ENCODE measurements around the gene ACOT4. TPM values are rescaled to one million over a fixed set of nuclear protein-coding genes. Genes with fewer than 3 reads are reported as not detected.
"Not testable (repeated sequence)": the region's sequence is repeated elsewhere in the genome, so short reads cannot be mapped to it uniquely, and the experiment has no call there.

The ACOT4 gene
- total RNA-seq (1 to 10 TPM in 2 of 5 donors, not detected in 3; 1.3 to 1.4 TPM), polyA plus RNA-seq (1 to 10 TPM; 1.4 to 3.5 (median 1.5) TPM)
- long read RNA-seq, donor 1, result 0 reads
- long read RNA-seq, donor 2, result 0 reads
- long read RNA-seq, donor 3, result 0 reads
- long read RNA-seq, donor 4, result 0 reads
- long read RNA-seq, donor 5, result 0 reads
- long read RNA-seq, donor 6, partial matches to known transcripts, result 0 of 1 reads
- long read RNA-seq, donor 6, other reads (novel, unspliced or antisense), result 0 of 1 reads
- long read RNA-seq, donor 7, partial matches to known transcripts, result 0 of 1 reads
- long read RNA-seq, donor 7, other reads (novel, unspliced or antisense), result 0 of 1 reads
- long read RNA-seq, donor 8, result 0 reads
- long read RNA-seq, donor 9, result 0 reads
- long read RNA-seq, donor 10, result 0 reads

- 1 to 10% (median 1%) methylated on average over 13 to 89 of the region's 89 CpGs for WGBS, 5 donors
- Histone ChIP-seq H3K27me3 (no peaks in the 10 kb centered on the region), H3K36me3 (no peaks in the 10 kb centered on the region), H3K9me3 (no peaks in the 10 kb centered on the region), H3K4me3 (peak within 1 kb of the TSS; percentile 63 to 83 (median 65)), H3K27ac (peak within 1 kb of the TSS; percentile 52 to 70 (median 63)), H3K4me1 (peaks cover 0 to 13% (median 12%) of the 10 kb centered on the region in 4 donors)
- TF ChIP-seq POLR2AphosphoS5 (IDR thresholded peaks at IDR 0.05) (peak in 1 of 3 donors; percentile 26), CTCF (IDR thresholded peaks at IDR 0.05) (peak in 3 of 7 experiments; percentile 12 to 19 (median 18)), EP300 (IDR thresholded peaks at IDR 0.05) (no peak)
- peak; percentile 55 to 81 for DNase-seq
- intact Hi-C loops (cut with DNase I; ENCODE audit: low total_unique reads), result no loop called here
Observed at GRCh38 chr14:73591690-73592449, at the start of gene ACOT4. TSS of gene ACOT4 (plus strand) at chr14:73591873. CDS start at chr14:73591960, 87 bp downstream.

DNA sequence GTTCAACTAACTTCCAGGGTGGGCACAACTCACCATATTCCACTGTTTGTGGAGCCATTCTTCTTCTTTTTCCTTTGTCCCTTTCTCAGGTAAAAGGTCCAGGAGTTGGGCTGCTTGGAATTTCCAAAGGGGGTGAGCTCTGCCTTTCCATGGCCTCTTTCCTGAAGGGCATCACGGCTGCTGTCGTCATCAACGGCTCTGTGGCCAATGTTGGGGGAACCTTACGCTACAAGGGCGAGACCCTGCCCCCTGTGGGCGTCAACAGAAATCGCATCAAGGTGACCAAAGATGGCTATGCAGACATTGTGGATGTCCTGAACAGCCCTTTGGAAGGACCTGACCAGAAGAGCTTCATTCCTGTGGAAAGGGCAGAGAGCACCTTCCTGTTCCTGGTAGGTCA lies 48.7 kb upstream of the ACOT4 start:
- DNase-seq; H3K4me1 ChIP-seq; intact Hi-C loops (cut with DNase I; ENCODE audit: low total_unique reads); H3K9me3 ChIP-seq; H3K27ac ChIP-seq; H3K4me3 ChIP-seq; H3K27me3 ChIP-seq; H3K36me3 ChIP-seq: not testable (repeated sequence)
- WGBS, 5 donors, result 85 to 96% (median 90%) methylated on average over 4 to 7 of the region's 7 CpGs; no CpG with 5 or more reads in 1 of the 5 donors

DNA sequence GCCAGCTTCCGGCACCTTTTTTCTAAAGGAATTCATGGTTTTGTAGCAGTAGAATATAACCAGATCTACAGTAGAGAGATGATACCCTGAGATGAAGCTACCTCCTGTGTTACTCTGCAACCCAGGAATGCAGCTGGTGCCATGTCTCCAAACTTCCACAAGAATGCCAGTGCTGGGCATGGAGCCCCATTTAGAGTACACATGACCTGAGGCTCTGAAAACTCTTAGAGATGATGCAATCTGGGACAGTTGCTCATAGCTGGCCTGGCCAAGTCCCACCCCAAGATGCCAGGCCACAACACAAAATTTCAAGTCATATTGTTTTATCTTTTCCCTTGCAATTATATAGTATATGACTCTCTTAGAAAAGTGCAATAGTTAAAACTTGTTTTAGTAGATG lies 46.3 kb upstream of the ACOT4 start:
- intact Hi-C loops (cut with DNase I; ENCODE audit: low total_unique reads); DNase-seq; H3K4me1 ChIP-seq; H3K36me3 ChIP-seq; H3K4me3 ChIP-seq; H3K27me3 ChIP-seq; H3K9me3 ChIP-seq; H3K27ac ChIP-seq: not testable (repeated sequence)
- WGBS, 5 donors, result 100% methylated on average over 1 of the region's 1 CpG; no CpG with 5 or more reads in 4 of the 5 donors

GRCh38 chr14:73549097-73549496 lies 42.6 kb upstream of the ACOT4 start:
- H3K27ac ChIP-seq; intact Hi-C loops (cut with DNase I; ENCODE audit: low total_unique reads); H3K36me3 ChIP-seq; H3K4me1 ChIP-seq; H3K27me3 ChIP-seq; H3K9me3 ChIP-seq; DNase-seq; H3K4me3 ChIP-seq: not testable (repeated sequence)
- 85 to 96% (median 94%) methylated on average over 3 of the region's 3 CpGs; no CpG with 5 or more reads in 2 of the 5 donors for WGBS, 5 donors

DNA sequence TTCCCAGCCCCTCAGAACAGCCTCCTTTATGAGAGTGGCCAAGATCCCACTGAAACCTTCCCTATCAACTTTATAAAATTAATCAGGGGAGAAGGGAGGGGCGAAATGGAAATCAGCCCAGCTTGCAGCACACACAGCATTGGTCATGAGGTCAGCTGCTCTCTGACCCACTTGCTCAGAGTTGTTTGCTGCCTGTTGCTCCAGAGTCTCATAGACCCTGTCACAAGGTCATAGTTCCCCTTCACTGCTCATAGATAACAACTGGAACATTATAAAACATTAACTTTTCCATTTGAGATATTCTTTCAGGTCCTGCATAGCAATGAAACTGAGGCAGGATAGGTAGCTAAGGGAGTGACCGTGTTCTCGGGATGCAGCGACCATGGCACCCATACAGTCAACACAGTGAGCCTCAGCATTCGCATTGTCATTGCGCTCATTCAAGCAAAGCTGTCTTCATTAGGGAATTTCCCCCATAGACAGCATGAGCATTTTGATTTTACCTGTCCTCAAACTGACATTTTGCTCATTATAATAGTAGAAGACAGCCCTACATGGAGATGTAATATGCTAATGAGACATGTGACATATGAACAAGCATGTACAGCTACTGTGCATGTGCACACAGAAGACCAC lies 41.7 kb upstream of the ACOT4 start:
- H3K9me3 ChIP-seq; DNase-seq; H3K27ac ChIP-seq; H3K36me3 ChIP-seq; H3K4me1 ChIP-seq; H3K4me3 ChIP-seq; H3K27me3 ChIP-seq; intact Hi-C loops (cut with DNase I; ENCODE audit: low total_unique reads): not testable (repeated sequence)
- 68 to 75% methylated on average over 4 to 5 of the region's 6 CpGs; no CpG with 5 or more reads in 3 of the 5 donors for WGBS, 5 donors

- no peak for TF ChIP-seq CTCF (IDR thresholded peaks at IDR 0.05)
- TF ChIP-seq POLR2AphosphoS5 (IDR thresholded peaks at IDR 0.05), result no peak
- TF ChIP-seq EP300 (IDR thresholded peaks at IDR 0.05), result no peak
- no peak for TF ChIP-seq POLR2A (IDR thresholded peaks at IDR 0.05)
- DNase-seq, result no peak
- intact Hi-C loops (cut with DNase I; ENCODE audit: low total_unique reads), result no loop called here
- H3K27ac ChIP-seq, result no peak overlapping the region
- no peaks in the 10 kb centered on the region for H3K36me3 ChIP-seq
- WGBS, 5 donors, result 97 to 99% (median 98%) methylated on average over 4 of the region's 4 CpGs; no CpG with 5 or more reads in 2 of the 5 donors
- no peaks in the 10 kb centered on the region for H3K4me1 ChIP-seq
- H3K9me3 ChIP-seq, result no peaks in the 10 kb centered on the region
- H3K27me3 ChIP-seq, result no peaks in the 10 kb centered on the region
- no peak overlapping the region for H3K4me3 ChIP-seq
Observed at GRCh38 chr14:73553845-73554244, 37.8 kb upstream of the ACOT4 start.

GRCh38 chr14:73557201-73557600 lies 34.5 kb upstream of the ACOT4 start:
- DNase-seq; intact Hi-C loops (cut with DNase I; ENCODE audit: low total_unique reads); H3K27ac ChIP-seq; H3K4me1 ChIP-seq; H3K27me3 ChIP-seq; H3K9me3 ChIP-seq; H3K36me3 ChIP-seq; H3K4me3 ChIP-seq: not testable (repeated sequence)
- 0 to 36% (median 36%) methylated on average over 1 to 2 of the region's 2 CpGs; no CpG with 5 or more reads in 2 of the 5 donors for WGBS, 5 donors

GRCh38 chr14:73558238-73558637 lies 33.4 kb upstream of the ACOT4 start:
- H3K4me1 ChIP-seq; H3K27me3 ChIP-seq; H3K27ac ChIP-seq; H3K4me3 ChIP-seq; intact Hi-C loops (cut with DNase I; ENCODE audit: low total_unique reads); H3K36me3 ChIP-seq; DNase-seq: not testable (repeated sequence)
- peaks cover 0 to 18% (median 5%) of the 10 kb centered on the region in 4 donors for H3K9me3 ChIP-seq
- 80 to 100% (median 91%) methylated on average over 1 to 2 of the region's 2 CpGs; no CpG with 5 or more reads in 2 of the 5 donors for WGBS, 5 donors

GRCh38 chr14:73562256-73562655 lies 29.4 kb upstream of the ACOT4 start:
- WGBS, 5 donors, result 90 to 94% (median 93%) methylated on average over 7 of the region's 7 CpGs
- H3K4me3 ChIP-seq; intact Hi-C loops (cut with DNase I; ENCODE audit: low total_unique reads); H3K36me3 ChIP-seq; DNase-seq; H3K27me3 ChIP-seq; H3K27ac ChIP-seq: not testable (repeated sequence)
- Histone ChIP-seq H3K4me1 (peaks cover 5 to 16% (median 8%) of the 10 kb centered on the region in 4 donors), H3K9me3 (peaks cover 0 to 21% (median 5%) of the 10 kb centered on the region in 4 donors)

Measured in stomach (tissue), 19 donors.